Activated CD4-positive, alpha-beta T cell treated with anti-CD3 and anti-CD28 coated beads for 24 hours (primary cell): ENCODE results near the gene NUDT19.
"Not testable (repeated sequence)": the region's sequence is repeated elsewhere in the genome, so short reads cannot be mapped to it uniquely, and the experiment has no call there.

ENCODE experiments used
- DNase-seq, 2 donors: peaks; one replicate each; pipeline ENCODE4 v3.0.0-alpha.2; 2020; ENCODE audit warnings: low read depth in 2 of 2

Gene NUDT19

DNA sequence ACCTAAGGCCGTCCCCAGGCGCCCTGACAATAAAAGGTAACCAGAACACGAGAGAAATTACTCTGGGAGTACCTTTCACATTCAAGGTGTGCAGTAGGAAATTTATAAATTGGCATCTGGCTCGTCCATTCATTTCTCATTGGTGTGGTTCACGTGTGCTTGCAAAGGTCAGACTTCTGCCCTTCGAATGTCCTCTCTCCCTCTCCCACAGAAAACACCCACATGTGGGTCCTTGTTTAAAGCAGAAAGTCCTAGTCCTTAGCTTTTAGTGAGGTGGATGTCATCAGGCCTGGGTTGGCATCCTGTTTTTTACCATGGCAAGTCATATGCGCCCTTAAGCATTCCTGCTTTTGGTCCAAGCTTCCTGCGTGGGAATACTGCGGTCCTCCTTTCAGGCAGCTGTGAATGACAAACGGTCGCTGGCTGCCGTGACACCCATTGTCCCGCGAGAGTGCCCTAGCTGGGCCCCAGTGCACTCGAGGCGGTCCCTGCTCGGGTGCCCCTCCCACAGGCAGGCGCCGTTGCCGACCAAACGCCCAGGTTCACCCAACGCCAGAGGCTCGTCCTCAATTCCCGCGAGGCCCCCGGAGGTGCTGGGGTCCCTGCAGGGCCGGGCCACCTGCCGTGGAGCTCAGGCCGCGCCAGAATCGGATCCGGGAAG lies at the start of gene NUDT19:
TSS of gene NUDT19 (plus strand) at position 531 of the 661 bp plus-strand sequence. CDS start 140 bp downstream, outside the sequence.
- peak; percentile 64 to 76 for DNase-seq

DNA sequence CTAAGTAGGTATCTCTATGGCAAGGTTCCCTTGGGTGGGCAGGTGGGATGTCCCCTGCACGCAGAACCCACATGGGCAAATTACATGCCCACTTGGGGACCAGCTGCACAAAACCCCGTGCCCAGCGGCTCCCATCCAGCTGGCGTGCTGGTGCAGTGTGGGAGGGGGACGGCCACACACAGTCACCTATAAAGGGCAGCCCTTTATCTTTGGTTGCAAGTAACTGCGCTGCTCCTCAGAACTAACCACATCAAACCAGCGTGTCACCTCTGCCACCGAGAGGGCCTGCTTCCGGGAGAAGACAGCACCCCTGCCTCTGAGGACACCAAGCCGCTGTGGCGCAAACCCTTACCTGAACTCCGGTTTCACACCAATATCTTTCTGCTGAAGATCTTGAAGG lies 48.9 kb upstream of the NUDT19 start:
- peak; percentile 22 to 45 for DNase-seq

GRCh38 chr19:32646556-32646955 lies 45.1 kb upstream of the NUDT19 start:
- no peak for DNase-seq

GRCh38 chr19:32647361-32647760 lies 44.3 kb upstream of the NUDT19 start:
- no peak for DNase-seq

- DNase-seq, result no peak
These were observed 41.9 kb upstream of the NUDT19 start for GRCh38 chr19:32649751-32650150.

DNA sequence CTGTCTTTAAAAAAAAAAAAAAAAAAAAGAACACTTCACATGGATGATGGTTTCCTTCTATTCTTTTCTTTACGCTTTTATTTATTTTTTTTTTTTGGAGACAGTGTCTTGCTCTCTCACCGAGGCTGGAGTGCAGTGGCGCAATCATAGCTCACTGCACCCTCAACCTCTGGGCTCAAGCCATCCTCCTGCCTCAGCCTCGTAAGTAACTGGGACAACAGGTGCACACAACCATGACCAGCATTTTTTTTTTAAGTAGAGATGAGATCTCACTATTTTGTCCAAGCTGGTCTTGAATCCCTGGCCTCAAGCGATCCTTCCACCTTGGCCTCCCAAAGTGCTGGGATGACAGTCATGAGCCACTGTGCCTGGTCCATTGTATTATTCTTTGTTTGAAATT lies 41.0 kb upstream of the NUDT19 start:
- no peak for DNase-seq

DNA sequence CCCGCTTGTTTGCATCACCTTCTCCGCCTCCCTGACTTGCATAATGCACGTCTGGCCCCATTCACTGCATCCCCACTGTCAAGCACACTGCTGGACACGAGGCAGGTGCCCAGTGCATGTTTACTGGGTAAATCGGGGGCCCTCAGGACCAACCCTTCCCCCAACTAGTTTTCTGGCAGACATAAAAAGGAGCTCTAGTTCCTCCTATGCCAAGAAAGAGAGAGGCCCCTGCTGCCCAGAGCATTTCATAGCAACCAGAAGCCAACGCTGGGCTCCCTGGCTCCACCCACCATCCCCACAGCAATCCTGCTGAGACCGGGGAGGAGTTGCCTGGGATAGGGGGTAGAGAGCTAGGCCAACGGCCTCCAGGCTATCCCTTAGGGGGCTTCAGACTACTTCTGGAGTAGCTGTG lies 39.9 kb upstream of the NUDT19 start:
- DNase-seq, result no peak

DNA sequence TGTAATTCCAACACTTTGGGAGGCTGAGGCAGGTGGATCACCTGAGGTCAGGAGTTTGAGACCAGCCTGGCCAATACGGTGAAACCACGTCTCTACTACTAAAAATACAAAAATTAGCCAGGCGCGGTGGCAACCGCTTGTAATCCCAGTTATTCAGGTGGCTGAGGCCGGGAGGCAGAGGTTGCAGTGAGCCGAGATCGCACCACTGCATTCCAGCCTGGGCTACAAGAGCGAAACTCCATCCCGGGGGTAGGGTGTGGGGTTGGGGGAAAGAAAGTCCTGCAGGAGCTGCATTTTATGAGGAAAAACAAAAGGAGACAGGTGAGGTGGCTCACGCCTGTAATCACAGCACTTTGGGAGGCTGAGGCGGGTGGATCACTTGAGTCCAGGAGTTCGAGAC lies 39.3 kb upstream of the NUDT19 start:
- DNase-seq, result not testable (repeated sequence)

DNA sequence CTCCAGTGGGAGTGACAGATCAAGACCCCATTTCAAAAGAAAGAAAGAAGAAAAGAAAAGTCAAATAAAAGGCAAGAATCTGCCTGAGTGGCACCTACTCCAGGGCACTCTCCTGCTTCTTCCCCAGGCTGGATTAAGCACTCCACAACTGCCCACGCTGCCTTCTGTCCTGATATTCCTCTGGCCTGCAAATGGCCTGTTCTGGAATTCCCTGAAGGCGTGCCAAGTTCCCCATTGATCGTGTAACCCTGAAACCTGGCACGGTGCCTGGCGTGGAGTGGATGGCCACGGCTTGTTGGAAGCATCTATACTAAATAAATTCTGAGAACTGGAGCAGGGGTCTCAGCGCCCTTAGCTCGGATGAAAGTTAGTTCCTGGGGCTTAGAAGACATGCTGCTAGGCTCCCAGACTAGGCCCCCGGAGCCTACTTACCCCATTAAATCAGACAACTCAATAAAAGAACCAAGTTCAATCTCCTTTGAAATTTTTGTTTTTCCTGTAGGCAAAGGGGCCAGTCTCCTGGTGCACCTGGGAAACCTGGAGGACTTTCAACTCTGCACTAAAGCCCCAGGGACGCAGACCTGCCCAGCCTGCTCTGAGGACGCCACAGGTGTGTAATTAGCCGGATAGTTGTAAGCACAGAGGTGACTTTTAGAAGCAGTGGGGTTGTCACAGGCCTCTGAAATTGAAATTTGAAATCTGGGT lies 38.6 kb upstream of the NUDT19 start:
- DNase-seq, result no peak

- DNase-seq, result no peak
These were observed 38.1 kb upstream of the NUDT19 start for GRCh38 chr19:32653599-32653915.

DNA sequence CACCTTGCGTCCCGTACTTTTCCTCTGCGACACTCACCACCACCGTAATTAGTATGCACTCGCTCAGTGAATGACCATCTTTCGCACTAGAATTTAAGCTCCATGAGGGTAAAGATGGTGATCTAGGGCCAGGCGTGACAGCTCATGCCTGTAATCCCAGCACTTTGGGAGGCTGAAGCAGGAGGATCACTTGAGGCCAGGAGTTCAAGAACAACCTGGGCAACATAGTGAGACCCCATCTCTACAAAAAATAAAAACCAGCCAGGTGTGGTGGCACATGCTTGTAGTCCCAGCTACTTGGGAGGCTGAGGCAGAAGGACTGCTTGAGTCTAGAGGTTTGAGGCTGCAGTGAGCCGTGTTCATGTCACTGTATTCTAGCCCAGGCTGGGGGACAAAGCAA lies 35.2 kb upstream of the NUDT19 start:
- not testable (repeated sequence) for DNase-seq

- no peak for DNase-seq
These were observed 33.5 kb upstream of the NUDT19 start for GRCh38 chr19:32658075-32658474.

- DNase-seq, result no peak
These were observed 33.1 kb upstream of the NUDT19 start for GRCh38 chr19:32658527-32658926.

DNA sequence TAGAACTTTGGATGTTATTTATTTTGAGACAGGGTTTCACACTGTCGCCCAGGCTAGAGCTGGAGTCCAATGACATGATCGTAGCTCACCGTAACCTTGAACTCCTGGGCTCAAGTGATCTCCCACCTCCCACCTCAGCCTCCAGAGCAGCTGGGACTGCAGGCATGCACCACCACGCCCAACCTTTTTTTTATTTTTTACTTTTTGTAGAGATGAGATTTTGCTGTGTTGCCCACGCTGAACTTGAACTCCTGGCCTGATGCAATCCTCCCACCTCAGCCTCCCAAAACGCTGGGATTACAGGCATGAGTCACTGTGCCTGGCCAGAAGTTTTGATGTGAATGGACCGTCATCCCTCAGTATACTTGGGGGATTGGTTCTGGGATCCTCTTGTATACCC lies 30.3 kb upstream of the NUDT19 start:
- no peak for DNase-seq

- DNase-seq, result no peak
These were observed 29.4 kb upstream of the NUDT19 start for GRCh38 chr19:32662186-32662585.

GRCh38 chr19:32666084-32666483 lies 25.5 kb upstream of the NUDT19 start:
- DNase-seq, result no peak

GRCh38 chr19:32669310-32669709 lies 22.3 kb upstream of the NUDT19 start:
- DNase-seq, result no peak

DNA sequence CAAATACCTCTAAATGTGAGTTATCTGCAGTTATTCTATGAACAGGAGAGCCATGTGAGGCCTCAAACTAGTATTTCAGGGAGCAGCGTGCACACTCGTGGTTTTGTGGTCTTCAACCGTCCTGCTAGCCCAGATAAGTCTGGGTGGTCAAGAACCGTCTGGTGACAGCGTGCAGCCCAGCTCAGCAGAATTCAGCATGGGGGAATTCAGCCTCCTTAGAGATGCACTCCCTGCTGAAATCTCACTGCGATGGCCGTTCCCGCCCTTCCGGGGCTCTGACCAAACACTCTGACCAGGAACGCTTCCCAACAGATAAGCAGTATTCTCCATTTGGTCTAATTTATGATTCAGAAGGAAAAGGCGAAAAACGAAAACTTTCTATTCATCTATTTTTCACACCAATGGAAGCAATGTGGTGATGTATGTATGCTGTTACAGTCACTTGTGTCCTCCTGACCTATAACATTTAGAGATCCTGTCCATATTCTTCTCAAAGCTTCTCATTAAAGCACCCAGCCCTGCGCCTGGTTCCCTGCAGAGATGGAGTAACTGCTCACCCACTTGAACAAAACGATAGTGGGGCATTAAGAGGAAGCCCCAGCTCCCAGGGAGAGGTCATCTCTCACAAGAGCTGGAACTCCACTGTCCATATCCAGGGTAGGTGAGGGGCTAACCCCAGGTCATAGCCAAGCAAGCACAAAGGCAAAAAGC lies 19.6 kb upstream of the NUDT19 start:
- no peak for DNase-seq

- no peak for DNase-seq
These were observed 18.8 kb upstream of the NUDT19 start for GRCh38 chr19:32672841-32673240.

DNA sequence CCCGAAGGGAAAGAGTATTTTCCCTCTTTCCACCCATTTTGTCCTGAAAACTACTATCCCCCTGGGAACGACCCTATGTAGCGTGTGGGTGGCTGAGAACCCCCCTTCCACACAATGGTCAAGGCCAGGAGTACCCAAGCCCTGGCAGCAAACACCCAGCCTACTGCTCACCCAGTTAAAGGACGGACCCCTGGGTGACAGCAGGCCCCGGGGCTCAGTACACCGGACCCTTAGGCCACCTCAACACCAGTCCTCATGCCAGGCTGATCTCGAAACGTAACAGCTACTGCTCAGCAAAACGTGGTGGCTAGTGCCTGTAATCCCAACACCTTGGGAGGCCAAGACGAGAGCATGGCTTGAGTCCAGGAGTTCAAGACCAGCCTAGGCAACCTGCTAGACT lies 18.0 kb upstream of the NUDT19 start:
- no peak for DNase-seq

GRCh38 chr19:32674153-32674930 lies 17.3 kb upstream of the NUDT19 start:
- DNase-seq, result no peak
